Adrenal gland (tissue), 12 donors: ENCODE data around the gene RCAN3. TPM values are rescaled to one million over a fixed set of nuclear protein-coding genes. Genes with fewer than 3 reads are reported as not detected.

Experiments used
- DNase-seq, 7 donors: peaks; one replicate each; pipeline ENCODE4 v3.0.0-alpha.2; 2019 to 2020
- H3K27ac ChIP-seq, 5 donors: fragments of 200-600 bp; sonication (generic) in 4 of 5; 1 replicate in 3 of 5; 2 replicates in 2 of 5; pipeline versions ENCODE4 v1.5.1 to v1.8.0; 2016 to 2020; ENCODE audit warnings: mild to moderate bottlenecking in 1 of 5
- H3K27me3 ChIP-seq: fragments of 200-600 bp; 2 replicates; pipeline ENCODE4 v1.8.0; 2021
- H3K36me3 ChIP-seq, 2 donors: fragments of 200-600 bp; replicated peaks in 1 of 2; 1 replicate in 1 of 2; 2 replicates in 1 of 2; pipeline versions ENCODE4 v1.5.1 to v1.8.0; 2018 to 2022
- H3K4me1 ChIP-seq, 2 donors: fragments of 200-600 bp; replicated peaks in 1 of 2; 1 replicate in 1 of 2; 2 replicates in 1 of 2; pipeline versions ENCODE4 v1.5.1 to v1.8.0; 2018 to 2021
- H3K4me3 ChIP-seq, 4 donors: fragments of 200-600 bp; sonication (generic) in 3 of 4; one replicate each; pipeline ENCODE4 v1.5.1; 2016 to 2018
- H3K9me3 ChIP-seq, 3 donors: fragments of 200-600 bp; sonication (generic) in 1 of 3; replicated peaks in 1 of 3; 1 replicate in 2 of 3; 2 replicates in 1 of 3; pipeline versions ENCODE4 v1.5.1 to v1.8.0; 2016 to 2021
- POLR2A ChIP-seq, 2 donors: fragments of 450-650 bp; IDR thresholded peaks; one replicate each; pipeline ENCODE4 v1.6.1; 2017; ENCODE audit warnings: antibody characterized with exemption in 2 of 2, mild to moderate bottlenecking in 2 of 2, moderate library complexity in 1 of 2
- WGBS, 4 donors: extraction: QIAGEN DNeasy Blood & Tissue Kit in 2 of 4; methylation state at CpG; one replicate each; pipeline versions ENCODE4 v1.1.5 to v1.1.7; 2013 to 2017; 5-methylcytosine and 5-hydroxymethylcytosine counted together
- intact Hi-C, 2 donors: fragments of 100-400 bp; cut with DNase I; formaldehyde crosslinking; loops; one replicate each; pipeline versions ENCODE4 v1.14.1 to v1.15.0; 2022 to 2023
- polyA plus RNA-seq, 3 donors: library from polyadenylated mRNA; stranded (reverse); fragments of 200-250 nt in 2 of 3; fragments of 350-450 nt in 1 of 3; fragmentation: Illumina TruSeq in 1 of 3; extraction: RNeasy Lipid Tissue Mini Kit (QIAGEN cat#74804) in 1 of 3; gene quantifications; one replicate each; pipeline ENCODE4 v1.2.3, GENCODE V29; 2013 to 2014
- total RNA-seq, 9 donors: library from RNA; depleted of rRNA in 4 of 9; stranded (reverse); fragments of >200 nt in 4 of 9; fragments of 120-200 nt in 1 of 9; fragmentation: NEBNext Ultra II Directional in 1 of 9; extraction: Animal tissue kit (Norgen Biotek cat#: 25700) in 1 of 9; gene quantifications; one replicate each; pipeline versions ENCODE4 v1.1.0 to v1.2.4, GENCODE V29; 2013 to 2023
- TF ChIP-seq, protein P1 (sequence below), 6 experiments: fragments of 450-650 bp in 4 of 6; fragments of 200-600 bp in 2 of 6; sonication (generic) in 1 of 6; IDR thresholded peaks; 1 replicate in 5 of 6; 2 replicates in 1 of 6; pipeline versions ENCODE4 v1.5.1 to v1.8.0; 2016 to 2021; ENCODE audit warnings: antibody characterized with exemption in 6 of 6, mild to moderate bottlenecking in 2 of 6, moderate library complexity in 1 of 6
- donor health status: healthy with polysubstance abuse.
- donor health status: Bipolar disorder and iron deficiency.
- donor health status: DM: yes; HTN: yes; CAD: no.
- donor health status: DM: no; HTN: no; CAD: no.
- donor health status: DM: no; HTN: no; CAD: no.
- donor health status: DM: yes; HTN: yes; CAD: no.

The RCAN3 gene
- total and polyA plus RNA-seq, 12 donors, result 0.48 to 5.6 (median 2.2) TPM

DNA sequence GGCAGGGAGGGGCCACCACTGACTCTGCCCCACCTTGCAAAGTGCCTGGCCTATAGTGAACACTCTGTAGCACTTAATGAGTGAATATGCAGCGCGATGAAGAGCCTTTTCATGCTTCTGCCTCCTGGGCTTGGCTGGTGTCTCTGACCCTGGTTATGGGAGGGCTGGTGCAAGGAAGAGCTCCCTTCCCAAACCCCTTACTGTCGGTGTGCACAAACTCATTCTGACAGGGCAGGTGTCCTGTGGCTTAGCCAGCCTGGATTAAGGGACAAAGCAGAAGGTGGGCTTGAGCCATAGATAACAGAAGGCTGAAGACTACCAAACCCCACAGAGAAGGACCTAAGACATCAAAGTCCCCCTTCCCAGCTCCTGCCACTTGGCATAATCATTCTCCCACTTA, 51.3 kb downstream of the RCAN3 start:
- peaks cover 0 to 7% of the 10 kb centered on the region in 2 donors for H3K4me1 ChIP-seq
- no peak for DNase-seq
- no peak overlapping the region for H3K27ac ChIP-seq
- TF ChIP-seq, protein P1, sequence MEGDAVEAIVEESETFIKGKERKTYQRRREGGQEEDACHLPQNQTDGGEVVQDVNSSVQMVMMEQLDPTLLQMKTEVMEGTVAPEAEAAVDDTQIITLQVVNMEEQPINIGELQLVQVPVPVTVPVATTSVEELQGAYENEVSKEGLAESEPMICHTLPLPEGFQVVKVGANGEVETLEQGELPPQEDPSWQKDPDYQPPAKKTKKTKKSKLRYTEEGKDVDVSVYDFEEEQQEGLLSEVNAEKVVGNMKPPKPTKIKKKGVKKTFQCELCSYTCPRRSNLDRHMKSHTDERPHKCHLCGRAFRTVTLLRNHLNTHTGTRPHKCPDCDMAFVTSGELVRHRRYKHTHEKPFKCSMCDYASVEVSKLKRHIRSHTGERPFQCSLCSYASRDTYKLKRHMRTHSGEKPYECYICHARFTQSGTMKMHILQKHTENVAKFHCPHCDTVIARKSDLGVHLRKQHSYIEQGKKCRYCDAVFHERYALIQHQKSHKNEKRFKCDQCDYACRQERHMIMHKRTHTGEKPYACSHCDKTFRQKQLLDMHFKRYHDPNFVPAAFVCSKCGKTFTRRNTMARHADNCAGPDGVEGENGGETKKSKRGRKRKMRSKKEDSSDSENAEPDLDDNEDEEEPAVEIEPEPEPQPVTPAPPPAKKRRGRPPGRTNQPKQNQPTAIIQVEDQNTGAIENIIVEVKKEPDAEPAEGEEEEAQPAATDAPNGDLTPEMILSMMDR (IDR thresholded peaks at IDR 0.05), result no peak
- no peak for TF ChIP-seq POLR2A (IDR thresholded peaks at IDR 0.05)
- H3K9me3 ChIP-seq, result no peaks in the 10 kb centered on the region
- no peaks in the 10 kb centered on the region for H3K36me3 ChIP-seq
- H3K4me3 ChIP-seq, result no peak overlapping the region
- 88 to 94% (median 93%) methylated on average over 3 of the region's 3 CpGs for WGBS, 4 donors
- H3K27me3 ChIP-seq, result peaks cover 26% of the 10 kb centered on the region
- intact Hi-C loops, result no loop called here

DNA sequence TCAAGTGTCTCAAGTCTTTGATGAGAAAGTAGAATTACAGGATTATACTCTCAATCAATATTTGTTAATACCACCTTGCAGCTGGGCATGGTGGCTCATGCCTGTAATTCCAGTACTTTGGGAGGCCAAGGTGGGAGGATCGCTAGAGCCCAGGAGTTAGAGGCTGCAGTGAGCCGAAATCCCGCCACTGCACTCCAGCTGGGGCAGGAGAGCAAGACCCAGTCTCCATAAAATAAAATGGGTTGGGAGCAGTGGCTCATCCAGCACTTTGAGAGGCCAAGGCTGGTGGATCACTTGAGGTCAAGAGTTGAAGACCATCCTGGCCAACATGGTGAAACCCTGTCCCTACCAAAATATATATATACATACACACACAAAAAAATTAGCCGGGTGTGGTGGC, 52.1 kb downstream of the RCAN3 start:
- no peak overlapping the region for H3K4me3 ChIP-seq
- no peaks in the 10 kb centered on the region for H3K9me3 ChIP-seq
- no peak overlapping the region for H3K27ac ChIP-seq
- H3K27me3 ChIP-seq, result peaks cover 26% of the 10 kb centered on the region
- WGBS, 4 donors, result 93 to 100% (median 96%) methylated on average over 2 to 4 of the region's 4 CpGs
- H3K4me1 ChIP-seq, result peaks cover 0 to 7% of the 10 kb centered on the region in 2 donors
- DNase-seq, result no peak
- intact Hi-C loops, result no loop called here
- H3K36me3 ChIP-seq, result no peaks in the 10 kb centered on the region
- TF ChIP-seq, protein P1 (IDR thresholded peaks at IDR 0.05), result no peak
- no peak for TF ChIP-seq POLR2A (IDR thresholded peaks at IDR 0.05)

DNA sequence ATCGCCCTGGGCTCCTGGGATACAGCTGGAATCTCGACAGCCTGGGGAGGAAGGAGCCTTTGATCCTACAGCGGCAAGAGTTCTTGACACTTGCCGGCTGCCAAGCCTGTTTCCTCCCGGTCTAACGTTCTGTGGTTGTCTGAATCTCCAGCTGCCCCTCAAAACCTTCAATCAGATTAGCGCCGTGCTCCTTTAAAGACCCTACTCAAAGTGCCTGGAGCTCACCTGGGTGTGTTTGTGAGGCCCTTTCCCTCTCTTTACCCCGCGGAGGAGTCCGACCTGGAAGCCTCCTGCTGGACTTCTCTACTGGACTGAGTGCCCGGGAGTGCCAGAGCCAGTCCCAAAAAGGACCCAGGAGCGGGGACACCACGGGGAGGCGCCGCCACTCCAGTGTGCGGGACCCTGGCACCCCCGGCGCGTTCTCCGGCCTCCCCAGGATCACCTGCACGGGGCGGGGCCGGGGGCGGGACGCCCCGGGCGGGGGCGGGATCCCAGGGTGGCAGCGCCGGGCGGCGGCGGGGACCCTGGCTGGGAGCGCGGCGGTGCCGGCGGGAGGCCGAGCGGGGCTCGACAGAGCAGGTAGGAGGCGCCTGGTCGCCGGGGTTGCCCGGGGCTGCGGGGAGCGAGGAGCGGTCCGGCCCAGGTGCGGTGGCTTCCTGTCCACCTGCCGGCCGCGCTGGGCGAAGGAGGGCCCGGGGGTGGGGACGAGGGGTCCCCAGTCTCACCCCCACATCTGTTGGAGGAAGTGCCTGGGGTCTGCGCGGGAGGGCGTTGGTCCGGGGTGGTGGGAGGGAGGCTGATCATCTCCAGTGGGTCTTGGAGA, 53.2 kb downstream of the RCAN3 start, which contains the start of gene NCMAP:
NCMAP (plus strand) TSS at position 497 of the 823 bp plus-strand sequence. CDS start 39,344 bp downstream, outside the sequence.
- Histone ChIP-seq H3K4me1 (peaks cover 0 to 7% of the 10 kb centered on the region in 2 donors), H3K36me3 (no peaks in the 10 kb centered on the region), H3K4me3 (peak within 1 kb of the TSS in 1 of 4 donors; percentile 26), H3K9me3 (no peaks in the 10 kb centered on the region), H3K27me3 (peaks cover 18% of the 10 kb centered on the region), H3K27ac (no peak within 1 kb of the TSS)
- TF ChIP-seq, protein P1 (IDR thresholded peaks at IDR 0.05), result no peak
- TF ChIP-seq POLR2A (IDR thresholded peaks at IDR 0.05), result no peak
- intact Hi-C loops, result no loop called here
- WGBS, 4 donors, result 7 to 32% (median 13%) methylated on average over 8 to 61 of the region's 61 CpGs
- DNase-seq, result no peak

DNA sequence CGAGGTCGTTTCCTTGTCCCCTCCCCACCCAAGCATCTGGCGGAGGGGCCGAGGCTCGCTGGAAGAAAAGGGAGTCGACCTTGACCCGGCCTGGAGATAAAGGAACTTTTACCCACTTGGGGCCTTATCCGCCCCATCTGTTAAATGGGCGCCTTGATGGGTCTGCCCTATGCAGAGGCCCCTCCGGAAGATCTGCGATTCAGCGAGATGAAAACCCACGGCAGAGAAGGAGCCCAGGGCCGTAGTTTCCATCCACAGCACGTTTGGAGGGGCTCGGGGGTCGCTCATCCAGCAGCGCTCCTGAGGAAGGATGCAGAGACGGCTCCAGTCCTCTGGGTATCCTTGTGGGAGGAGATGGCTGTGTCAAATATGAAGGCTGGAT, 53.8 kb downstream of the RCAN3 start:
- H3K27ac ChIP-seq, result no peak overlapping the region
- DNase-seq, result no peak
- no peaks in the 10 kb centered on the region for H3K9me3 ChIP-seq
- intact Hi-C loops, result no loop called here
- TF ChIP-seq, protein P1 (IDR thresholded peaks at IDR 0.05), result no peak
- TF ChIP-seq POLR2A (IDR thresholded peaks at IDR 0.05), result no peak
- H3K4me3 ChIP-seq, result no peak overlapping the region
- H3K36me3 ChIP-seq, result no peaks in the 10 kb centered on the region
- WGBS, 4 donors, result 38 to 78% (median 53%) methylated on average over 9 to 19 of the region's 19 CpGs
- peaks cover 18% of the 10 kb centered on the region for H3K27me3 ChIP-seq
- H3K4me1 ChIP-seq, result peaks cover 0 to 7% of the 10 kb centered on the region in 2 donors
